PC-9 (cell line): ENCODE data around the gene AATF. TPM values are rescaled to one million over a fixed set of nuclear protein-coding genes. Genes with fewer than 3 reads are reported as not detected.

Source experiments
- BruUV-seq: library from RNA; stranded (reverse); fragments of 400-500 nt; replicated peaks from 2 replicates; lab custom pipeline; 2021; lab: Mats Ljungman, UMichigan
- CTCF ChIA-PET: fragments of 300-600 bp; sonication (Branson Sonifier 250); formaldehyde crosslinking; loops from one replicate; lab custom pipeline; 2022; ENCODE audit warnings: antibody characterized with exemption; lab: Charles Lee
- POLR2A ChIA-PET: fragments of 300-600 bp; sonication (Branson Sonifier 250); formaldehyde crosslinking; loops from one replicate; lab custom pipeline; 2022; ENCODE audit warnings: antibody characterized with exemption; ENCODE audit not compliant: unreplicated experiment; lab: Charles Lee
- DNase-seq, 2 experiments: peaks; one replicate each; pipeline versions ENCODE4 v3.0.0 to v3.0.0-alpha.2; 2015 to 2022; ENCODE audit warnings: mixed read lengths in 1 of 2
- H2AFZ ChIP-seq: fragments of 200-600 bp; sonication (generic); 2 replicates; pipeline ENCODE4 v1.8.1; 2017; ENCODE audit warnings: antibody characterized with exemption
- H3F3A ChIP-seq: fragments of 200-600 bp; sonication (generic); 2 replicates; pipeline ENCODE4 v1.8.1; 2017; ENCODE audit warnings: antibody characterized with exemption, mild to moderate bottlenecking, low read depth; ENCODE audit not compliant: insufficient read depth
- H3K27ac ChIP-seq: fragments of 200-600 bp; sonication (generic); 2 replicates; pipeline ENCODE4 v1.6.1; 2016; ENCODE audit warnings: mixed run types
- H3K27me3 ChIP-seq: fragments of 200-600 bp; sonication (generic); 2 replicates; pipeline ENCODE4 v1.6.1; 2016; ENCODE audit warnings: low read depth, mixed run types; ENCODE audit not compliant: insufficient read depth
- H3K36me3 ChIP-seq: fragments of 200-600 bp; sonication (generic); 2 replicates; pipeline ENCODE4 v1.6.1; 2016; ENCODE audit warnings: low read depth, mixed run types
- H3K4me1 ChIP-seq: fragments of 200-600 bp; sonication (generic); replicated peaks from 2 replicates; pipeline ENCODE4 v1.6.1; 2016; ENCODE audit warnings: mixed run types; ENCODE audit not compliant: insufficient read depth
- H3K4me2 ChIP-seq: fragments of 200-600 bp; sonication (generic); 2 replicates; pipeline ENCODE4 v1.6.1; 2017; ENCODE audit warnings: mixed run types
- H3K4me3 ChIP-seq: fragments of 200-600 bp; sonication (generic); 2 replicates; pipeline ENCODE4 v1.6.1; 2016; ENCODE audit warnings: mixed run types
- H3K79me2 ChIP-seq: fragments of 200-600 bp; sonication (generic); 2 replicates; pipeline ENCODE4 v1.6.1; 2017; ENCODE audit warnings: low read depth, mixed run types
- H3K9me2 ChIP-seq: fragments of 200-600 bp; sonication (generic); 2 replicates; pipeline ENCODE4 v1.8.1; 2017; ENCODE audit warnings: mild to moderate bottlenecking; ENCODE audit not compliant: insufficient read depth
- H3K9me3 ChIP-seq: fragments of 200-600 bp; sonication (generic); 2 replicates; pipeline ENCODE4 v1.8.1; 2016; ENCODE audit warnings: low read depth; ENCODE audit not compliant: insufficient read depth
- H4K20me1 ChIP-seq: fragments of 200-600 bp; sonication (generic); 2 replicates; pipeline ENCODE4 v1.8.1; 2017; ENCODE audit not compliant: insufficient read depth
- CTCF ChIP-seq: fragments of 200-600 bp; sonication (generic); conservative IDR thresholded peaks from 2 replicates; pipeline ENCODE4 v1.6.1; 2017; ENCODE audit warnings: mixed run types, antibody characterized with exemption, mild to moderate bottlenecking, moderate library complexity
- EZH2 ChIP-seq: fragments of 200-600 bp; sonication (generic); IDR thresholded peaks from 2 replicates; pipeline ENCODE4 v1.8.0; 2017; ENCODE audit warnings: antibody characterized with exemption, low read depth
- intact Hi-C: fragments of 100-400 bp; cut with micrococcal nuclease; formaldehyde crosslinking; loops from one replicate; pipeline ENCODE4 v1.10.0; 2022; ENCODE audit not compliant: unreplicated experiment
- total RNA-seq: library from RNA; stranded (reverse); gene quantifications from 2 replicates; pipeline ENCODE4 v1.2.3, GENCODE V29; 2021

The AATF gene
- total RNA-seq, 1 experiment from 2014 or later, result 71.4 TPM

GRCh38 chr17:36932694-36933511, 15.9 kb upstream of the AATF start:
- intact Hi-C loops, result no loop called here
- H3K27me3 ChIP-seq, result no peaks in the 10 kb centered on the region
- no peaks in the 10 kb centered on the region for H4K20me1 ChIP-seq
- H2AFZ ChIP-seq, result no peak overlapping the region
- H3K4me1 ChIP-seq, result peaks cover 10% of the 10 kb centered on the region
- H3K36me3 ChIP-seq, result 0 out of 2 replicates have a peak, but pooled peaks cover 4% of the 10 kb centered on the region
- no peaks in the 10 kb centered on the region for H3F3A ChIP-seq
- no peak overlapping the region for H3K27ac ChIP-seq
- DNase-seq, result no peak
- no peak overlapping the region for H3K4me3 ChIP-seq
- H3K4me2 ChIP-seq, result no peak overlapping the region
- ChIA-PET CTCF (no interaction called here), POLR2A (interaction anchor here (0.7 kb wide), 1 partner anchor 11 kb away, joined by 5 read pairs; no protein-coding TSS in a partner anchor)
- BruUV-seq, result no TSS peak
- TF ChIP-seq CTCF (no peak), EZH2 (no peak)
- H3K9me3 ChIP-seq, result no peaks in the 10 kb centered on the region
- H3K9me2 ChIP-seq, result no peaks in the 10 kb centered on the region
- H3K79me2 ChIP-seq, result peaks cover 52% of the 10 kb centered on the region

- H3K36me3 ChIP-seq, result 0 out of 2 replicates have a peak, but pooled peaks cover 4% of the 10 kb centered on the region
- H3K4me2 ChIP-seq, result no peak overlapping the region
- intact Hi-C loops, result no loop called here
- POLR2A ChIA-PET, result interaction anchor here (0.6 kb wide), 1 partner anchor 14 kb away, joined by 3 read pairs; no protein-coding TSS in a partner anchor
- TF ChIP-seq EZH2, result no peak
- no peak for TF ChIP-seq CTCF
- H3K4me3 ChIP-seq, result no peak overlapping the region
- BruUV-seq, result no TSS peak
- CTCF ChIA-PET, result no interaction called here
- H3F3A ChIP-seq, result no peaks in the 10 kb centered on the region
- H3K9me3 ChIP-seq, result no peaks in the 10 kb centered on the region
- H3K9me2 ChIP-seq, result no peaks in the 10 kb centered on the region
- H3K79me2 ChIP-seq, result peaks cover 60% of the 10 kb centered on the region
- H3K27ac ChIP-seq, result no peak overlapping the region
- no peak for DNase-seq
- no peaks in the 10 kb centered on the region for H4K20me1 ChIP-seq
- no peaks in the 10 kb centered on the region for H3K27me3 ChIP-seq
- H2AFZ ChIP-seq, result no peak overlapping the region
- H3K4me1 ChIP-seq, result peaks cover 6% of the 10 kb centered on the region
Measured at GRCh38 chr17:36933512-36934143, 15.1 kb upstream of the AATF start.

GRCh38 chr17:36934144-36934691, 14.5 kb upstream of the AATF start:
- H3K9me2 ChIP-seq, result no peaks in the 10 kb centered on the region
- H3K27me3 ChIP-seq, result no peaks in the 10 kb centered on the region
- peaks cover 7% of the 10 kb centered on the region for H3K4me1 ChIP-seq
- CTCF ChIA-PET, result no interaction called here
- no peak for DNase-seq
- no peaks in the 10 kb centered on the region for H3F3A ChIP-seq
- H3K4me2 ChIP-seq, result no peak overlapping the region
- no peak overlapping the region for H3K27ac ChIP-seq
- H3K36me3 ChIP-seq, result 0 out of 2 replicates have a peak, but pooled peaks cover 4% of the 10 kb centered on the region
- no peaks in the 10 kb centered on the region for H3K9me3 ChIP-seq
- TF ChIP-seq EZH2 (no peak), CTCF (no peak)
- BruUV-seq, result no TSS peak
- no peak overlapping the region for H2AFZ ChIP-seq
- H3K79me2 ChIP-seq, result peaks cover 65% of the 10 kb centered on the region
- H4K20me1 ChIP-seq, result no peaks in the 10 kb centered on the region
- H3K4me3 ChIP-seq, result no peak overlapping the region
- POLR2A ChIA-PET, result interaction anchor here (0.6 kb wide), 1 partner anchor 14 kb away, joined by 3 read pairs; no protein-coding TSS in a partner anchor
- intact Hi-C loops, result no loop called here
